HL-60 (cell line): ENCODE data around the gene FNIP2.

ENCODE experiments used
- POLR2AphosphoS5 ChIP-seq: IDR thresholded peaks from 2 replicates; pipeline ENCODE4 v1.6.1; 2012; ENCODE audit warnings: low read depth
- SPI1 ChIP-seq: IDR thresholded peaks from 2 replicates; pipeline ENCODE4 v1.6.1; 2012; ENCODE audit warnings: low read depth, mild to moderate bottlenecking, borderline replicate concordance
- TF ChIP-seq, protein P1 (sequence below): IDR thresholded peaks from one replicate; pipeline ENCODE4 v1.5.1; 2011; ENCODE audit warnings: low read length, control low read depth, inconsistent platforms; ENCODE audit not compliant: insufficient read depth
- TF ChIP-seq, protein P2 (sequence below): IDR thresholded peaks from 2 replicates; pipeline ENCODE4 v1.6.1; 2012; ENCODE audit warnings: low read depth; ENCODE audit not compliant: insufficient replicate concordance

DNA sequence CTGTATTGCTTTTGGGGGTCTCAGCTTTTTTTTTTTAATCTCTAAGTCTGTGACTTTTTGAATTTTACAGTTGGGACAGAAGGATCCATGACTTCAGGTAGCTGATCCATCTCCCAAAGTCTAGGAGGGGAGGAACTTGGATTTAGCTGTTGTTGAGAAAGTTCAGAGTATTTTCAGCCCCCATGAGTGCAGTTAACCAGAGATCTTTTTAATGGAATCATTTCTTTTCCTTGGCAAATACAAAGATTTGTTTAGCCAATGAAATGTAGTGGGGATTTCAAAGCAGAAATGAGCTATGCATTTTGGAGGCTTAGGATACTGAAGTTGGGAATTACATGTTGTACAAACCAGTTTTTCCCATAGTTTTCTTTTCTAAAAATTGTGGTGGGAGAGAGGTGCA is 18.1 kb downstream of the FNIP2 start:
- TF ChIP-seq, protein P1, sequence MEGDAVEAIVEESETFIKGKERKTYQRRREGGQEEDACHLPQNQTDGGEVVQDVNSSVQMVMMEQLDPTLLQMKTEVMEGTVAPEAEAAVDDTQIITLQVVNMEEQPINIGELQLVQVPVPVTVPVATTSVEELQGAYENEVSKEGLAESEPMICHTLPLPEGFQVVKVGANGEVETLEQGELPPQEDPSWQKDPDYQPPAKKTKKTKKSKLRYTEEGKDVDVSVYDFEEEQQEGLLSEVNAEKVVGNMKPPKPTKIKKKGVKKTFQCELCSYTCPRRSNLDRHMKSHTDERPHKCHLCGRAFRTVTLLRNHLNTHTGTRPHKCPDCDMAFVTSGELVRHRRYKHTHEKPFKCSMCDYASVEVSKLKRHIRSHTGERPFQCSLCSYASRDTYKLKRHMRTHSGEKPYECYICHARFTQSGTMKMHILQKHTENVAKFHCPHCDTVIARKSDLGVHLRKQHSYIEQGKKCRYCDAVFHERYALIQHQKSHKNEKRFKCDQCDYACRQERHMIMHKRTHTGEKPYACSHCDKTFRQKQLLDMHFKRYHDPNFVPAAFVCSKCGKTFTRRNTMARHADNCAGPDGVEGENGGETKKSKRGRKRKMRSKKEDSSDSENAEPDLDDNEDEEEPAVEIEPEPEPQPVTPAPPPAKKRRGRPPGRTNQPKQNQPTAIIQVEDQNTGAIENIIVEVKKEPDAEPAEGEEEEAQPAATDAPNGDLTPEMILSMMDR, result no peak
- TF ChIP-seq SPI1, result no peak
- TF ChIP-seq, protein P2, sequence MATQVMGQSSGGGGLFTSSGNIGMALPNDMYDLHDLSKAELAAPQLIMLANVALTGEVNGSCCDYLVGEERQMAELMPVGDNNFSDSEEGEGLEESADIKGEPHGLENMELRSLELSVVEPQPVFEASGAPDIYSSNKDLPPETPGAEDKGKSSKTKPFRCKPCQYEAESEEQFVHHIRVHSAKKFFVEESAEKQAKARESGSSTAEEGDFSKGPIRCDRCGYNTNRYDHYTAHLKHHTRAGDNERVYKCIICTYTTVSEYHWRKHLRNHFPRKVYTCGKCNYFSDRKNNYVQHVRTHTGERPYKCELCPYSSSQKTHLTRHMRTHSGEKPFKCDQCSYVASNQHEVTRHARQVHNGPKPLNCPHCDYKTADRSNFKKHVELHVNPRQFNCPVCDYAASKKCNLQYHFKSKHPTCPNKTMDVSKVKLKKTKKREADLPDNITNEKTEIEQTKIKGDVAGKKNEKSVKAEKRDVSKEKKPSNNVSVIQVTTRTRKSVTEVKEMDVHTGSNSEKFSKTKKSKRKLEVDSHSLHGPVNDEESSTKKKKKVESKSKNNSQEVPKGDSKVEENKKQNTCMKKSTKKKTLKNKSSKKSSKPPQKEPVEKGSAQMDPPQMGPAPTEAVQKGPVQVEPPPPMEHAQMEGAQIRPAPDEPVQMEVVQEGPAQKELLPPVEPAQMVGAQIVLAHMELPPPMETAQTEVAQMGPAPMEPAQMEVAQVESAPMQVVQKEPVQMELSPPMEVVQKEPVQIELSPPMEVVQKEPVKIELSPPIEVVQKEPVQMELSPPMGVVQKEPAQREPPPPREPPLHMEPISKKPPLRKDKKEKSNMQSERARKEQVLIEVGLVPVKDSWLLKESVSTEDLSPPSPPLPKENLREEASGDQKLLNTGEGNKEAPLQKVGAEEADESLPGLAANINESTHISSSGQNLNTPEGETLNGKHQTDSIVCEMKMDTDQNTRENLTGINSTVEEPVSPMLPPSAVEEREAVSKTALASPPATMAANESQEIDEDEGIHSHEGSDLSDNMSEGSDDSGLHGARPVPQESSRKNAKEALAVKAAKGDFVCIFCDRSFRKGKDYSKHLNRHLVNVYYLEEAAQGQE, result no peak
- TF ChIP-seq POLR2AphosphoS5, result no peak
